Umbilical cord (tissue), 2 donors: ENCODE data around the gene RGMA. TPM values are rescaled to one million over a fixed set of nuclear protein-coding genes. Genes with fewer than 3 reads are reported as not detected.
"Not testable (repeated sequence)": the region's sequence is repeated elsewhere in the genome, so short reads cannot be mapped to it uniquely, and the experiment has no call there.

Source experiments
- DNase-seq: peaks from one replicate; pipeline ENCODE4 v3.0.0-alpha.2; 2015; ENCODE audit warnings: low spot score
- total RNA-seq: library from RNA; depleted of rRNA; stranded (reverse); fragments of >200 nt; gene quantifications from one replicate; pipeline ENCODE4 v1.2.3, GENCODE V29; 2014; ENCODE audit warnings: low replicate concordance; ENCODE audit not compliant: insufficient read depth

RGMA gene
- total RNA-seq, 1 donor from 2014 or later: 0.48 TPM

DNA sequence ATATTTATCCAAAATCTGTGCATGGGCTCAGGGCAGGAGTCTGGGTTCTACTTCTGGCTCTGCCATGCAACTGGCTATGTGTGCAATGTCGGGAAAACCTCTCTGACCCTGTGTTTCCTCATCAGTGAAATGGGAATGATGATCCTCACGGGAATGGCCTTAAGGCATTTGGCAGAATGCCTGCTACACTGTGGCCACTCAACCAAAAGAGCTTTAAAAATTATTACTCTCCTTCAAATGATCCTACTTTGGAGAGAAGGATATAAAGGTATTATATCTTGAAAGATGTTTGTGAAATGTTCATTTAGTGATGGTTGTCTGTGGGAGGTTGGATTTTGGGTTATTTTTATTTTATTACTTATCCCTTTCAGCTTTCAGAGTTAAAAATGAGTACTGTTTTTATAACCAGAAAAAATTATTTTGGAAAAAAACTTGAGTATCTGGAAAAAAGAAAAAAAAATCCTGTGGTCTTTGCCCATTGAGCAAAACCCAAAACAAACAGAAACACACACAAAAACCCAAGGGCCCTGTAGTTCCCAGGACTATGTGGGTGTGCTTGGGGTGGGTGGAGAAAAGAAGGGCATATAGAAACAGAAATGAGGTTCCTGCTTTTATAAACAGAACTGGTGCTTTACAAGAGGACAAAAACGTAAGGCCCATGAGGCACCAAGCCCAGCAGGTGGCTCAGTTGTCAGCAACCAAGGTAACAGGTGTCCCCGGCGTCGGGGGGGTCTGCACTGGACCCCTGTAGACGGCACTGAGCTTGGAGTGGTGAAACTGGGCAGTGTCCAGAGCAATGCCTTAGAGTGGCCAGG lies 22.0 kb downstream of the RGMA start:
- no peak for DNase-seq

DNA sequence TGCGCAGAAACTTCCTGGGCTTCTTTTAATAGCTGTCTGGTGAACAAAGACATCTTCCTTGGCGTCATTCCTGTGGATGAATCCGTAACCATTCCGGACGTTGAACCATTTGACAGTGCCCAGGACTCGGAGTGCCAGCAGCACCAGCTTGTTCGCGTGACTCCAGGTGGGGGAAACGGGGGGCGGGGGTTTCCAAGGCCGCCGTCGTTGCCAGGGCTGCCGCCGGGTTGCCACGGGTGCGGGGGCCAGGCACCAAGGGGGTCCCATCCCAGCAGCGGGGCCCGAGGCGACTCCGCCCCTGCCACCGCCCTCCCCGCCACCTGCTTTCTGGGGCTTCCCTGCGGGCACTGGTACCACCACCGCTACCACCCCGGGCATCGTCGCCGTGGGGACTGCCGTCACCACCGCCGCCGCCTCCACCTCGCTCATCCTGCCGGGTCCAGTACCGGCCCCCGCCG lies 22.8 kb downstream of the RGMA start:
- DNase-seq: no peak

DNA sequence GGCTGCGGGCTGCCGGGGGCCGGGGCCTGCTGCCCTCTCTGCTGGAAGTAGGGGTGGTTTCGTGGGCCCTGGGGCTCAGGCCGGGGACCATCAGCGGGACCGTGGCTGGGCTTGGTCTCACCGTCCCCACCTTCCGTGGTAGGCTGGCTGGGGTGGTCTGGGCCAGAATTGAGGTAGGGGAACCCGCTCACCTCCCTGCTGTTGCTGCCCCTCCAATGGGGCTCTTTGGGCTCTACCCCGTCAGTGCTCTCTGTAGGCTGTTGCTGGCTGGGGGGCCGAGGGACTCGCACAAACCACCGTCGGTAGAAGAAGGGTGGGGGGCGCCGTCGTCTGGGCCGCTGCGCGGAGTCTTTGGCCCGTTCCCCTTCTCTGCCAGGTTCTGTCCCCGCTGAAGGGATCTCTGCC lies 23.4 kb downstream of the RGMA start:
- no peak for DNase-seq

DNA sequence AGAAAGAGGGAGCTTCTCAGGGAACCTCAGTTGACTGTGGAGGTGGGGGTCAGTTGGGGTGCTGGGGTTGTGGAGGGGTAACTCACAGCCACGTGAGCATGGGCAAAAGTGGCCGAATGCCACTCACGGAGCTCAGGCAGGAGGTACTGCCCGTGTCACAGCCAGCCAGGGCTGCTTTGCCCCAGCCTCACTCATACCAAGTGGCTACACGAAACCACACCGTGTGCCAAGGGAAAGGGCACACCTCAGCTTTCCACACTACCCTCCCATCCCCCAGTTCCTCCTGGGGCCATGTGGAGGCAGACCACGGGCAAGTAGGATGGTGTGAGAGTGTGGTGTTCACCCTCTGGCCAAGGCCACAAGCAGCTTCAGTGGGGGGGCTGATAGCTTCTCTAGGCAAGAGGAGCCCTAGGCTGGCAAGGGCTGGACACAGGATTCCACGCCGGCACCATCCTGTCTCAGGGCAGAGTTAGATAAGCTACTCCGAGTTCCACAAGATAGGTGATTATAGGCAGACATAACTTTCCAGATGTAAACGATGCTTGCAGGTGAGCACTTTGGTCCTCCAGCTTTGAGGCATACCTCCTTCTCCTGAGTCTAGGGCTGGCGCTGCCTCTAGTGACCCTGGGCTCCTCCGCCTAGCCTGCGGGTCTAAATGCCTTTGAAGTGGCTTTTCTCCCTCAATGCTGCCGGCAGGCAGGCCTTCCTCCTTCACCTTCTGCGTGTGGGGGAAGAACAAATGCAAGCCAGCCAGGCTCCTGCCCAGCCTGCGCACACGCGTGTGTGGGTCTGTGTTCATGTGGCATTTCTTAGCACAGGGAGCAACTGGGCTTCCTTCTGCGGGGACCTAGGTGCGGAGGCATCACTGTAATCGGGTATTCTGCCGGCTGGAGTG lies 25.0 kb downstream of the RGMA start:
- no peak for DNase-seq

DNA sequence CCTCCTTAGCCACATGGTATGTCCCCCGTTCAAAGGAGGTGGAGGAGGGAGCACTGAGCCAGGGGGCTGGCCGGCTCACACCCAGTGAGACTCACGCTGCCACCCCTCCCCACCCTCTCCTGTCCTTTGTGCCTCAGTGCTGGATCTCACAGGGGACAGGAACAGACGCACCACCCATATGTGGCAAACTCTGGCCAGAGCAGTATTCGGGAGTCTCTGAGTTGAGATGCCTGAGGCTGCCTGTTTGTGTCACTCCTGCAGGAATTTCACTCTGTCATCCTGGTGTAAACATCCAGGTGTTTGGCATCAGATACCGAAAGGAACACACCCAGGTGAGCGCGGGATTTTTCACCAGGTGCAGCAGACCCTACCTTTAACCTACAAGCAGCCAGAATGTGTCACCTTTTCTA lies 25.7 kb downstream of the RGMA start:
- no peak for DNase-seq

DNA sequence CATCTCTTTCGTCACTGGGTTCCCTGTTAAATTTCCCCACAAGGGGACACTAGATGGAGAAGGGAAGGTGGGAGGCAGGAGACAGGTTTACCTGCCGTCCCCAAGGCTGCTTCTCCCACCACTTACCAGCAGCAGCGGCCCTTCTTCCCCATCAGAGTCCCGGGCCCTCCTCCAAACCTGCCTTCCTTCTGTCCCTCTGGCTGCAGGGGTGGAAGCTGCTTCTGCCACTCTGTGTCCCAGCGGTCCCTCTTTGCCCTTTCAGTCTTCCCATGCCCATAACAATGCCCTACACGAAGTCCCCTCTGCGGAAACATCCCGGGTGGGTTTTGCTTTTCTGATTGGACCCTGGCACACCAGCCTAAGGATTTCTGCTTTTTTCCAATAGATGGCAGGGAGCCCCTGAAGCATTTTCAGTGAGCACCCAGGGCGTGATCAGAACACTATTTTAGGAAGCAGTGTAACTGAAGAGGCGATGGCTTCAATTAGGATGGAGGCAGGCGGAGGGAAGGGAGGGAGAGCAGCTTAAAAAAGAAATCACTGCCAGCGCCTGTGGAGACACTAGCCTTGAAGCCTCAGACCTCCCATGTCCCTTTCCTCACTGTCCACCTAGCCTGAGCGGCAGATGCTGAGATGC lies 26.3 kb downstream of the RGMA start:
- not testable (repeated sequence) for DNase-seq

DNA sequence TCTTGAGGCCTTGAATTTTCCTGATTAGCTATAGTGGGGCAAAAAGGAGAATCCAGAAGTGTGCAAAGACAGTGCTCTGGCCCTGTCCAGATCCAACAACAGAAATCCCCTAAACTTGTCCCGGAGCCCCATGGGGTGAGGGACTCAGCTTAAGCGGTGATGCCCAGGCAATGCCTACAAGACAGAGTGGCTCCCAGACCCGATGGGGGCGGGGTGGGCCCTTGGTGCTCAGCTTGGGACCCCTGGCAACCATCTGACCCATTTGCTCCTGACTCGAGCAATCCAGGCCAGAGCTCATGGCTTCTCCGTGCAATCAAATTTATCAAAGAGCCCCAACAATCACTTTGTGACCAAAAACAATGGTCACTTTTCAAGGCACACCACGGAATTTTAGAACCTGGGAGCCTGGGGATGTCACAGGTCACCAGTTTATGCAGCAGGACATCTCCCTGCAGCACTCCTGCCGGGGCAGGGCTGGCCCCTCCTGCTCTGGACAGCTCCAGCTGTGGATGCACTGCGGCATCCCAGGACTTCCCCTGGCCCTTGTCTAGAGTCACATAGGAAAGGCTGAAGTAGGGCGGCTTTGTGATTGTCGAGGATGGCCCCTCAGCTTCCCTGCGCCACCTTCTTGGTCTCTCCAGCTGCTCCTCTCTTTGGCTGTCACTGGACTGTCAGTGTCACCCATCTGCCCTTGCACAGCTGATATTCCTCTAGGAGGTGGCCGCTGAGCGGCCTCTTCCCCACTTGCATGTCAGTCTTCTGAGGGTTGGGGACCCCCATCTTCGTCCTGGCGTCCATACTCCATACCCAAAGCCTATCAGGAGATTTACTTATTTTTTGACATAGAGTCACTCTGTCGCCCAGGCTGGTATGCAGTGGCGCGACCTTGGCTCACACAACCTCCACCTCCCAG lies 28.4 kb downstream of the RGMA start:
- no peak for DNase-seq

DNA sequence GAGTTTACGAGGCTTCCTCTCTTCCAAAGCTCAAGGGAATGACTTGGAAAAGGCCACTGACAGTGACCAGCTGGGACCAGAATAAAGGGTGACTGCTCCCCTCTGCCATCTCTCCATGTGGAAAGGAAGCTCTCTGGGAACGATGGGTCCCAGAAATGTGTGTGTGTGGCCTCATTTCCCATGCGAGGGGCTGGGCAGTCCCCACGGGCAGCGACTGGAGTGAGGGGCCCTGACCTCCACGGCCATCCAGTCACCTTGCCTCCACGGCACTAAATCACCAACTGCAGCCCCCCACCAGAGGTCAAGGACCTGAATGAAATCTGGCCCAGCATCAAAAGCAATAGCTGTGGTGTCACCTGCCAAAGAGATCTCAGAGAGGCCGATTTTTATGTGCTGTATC lies 29.6 kb downstream of the RGMA start:
- no peak for DNase-seq

DNA sequence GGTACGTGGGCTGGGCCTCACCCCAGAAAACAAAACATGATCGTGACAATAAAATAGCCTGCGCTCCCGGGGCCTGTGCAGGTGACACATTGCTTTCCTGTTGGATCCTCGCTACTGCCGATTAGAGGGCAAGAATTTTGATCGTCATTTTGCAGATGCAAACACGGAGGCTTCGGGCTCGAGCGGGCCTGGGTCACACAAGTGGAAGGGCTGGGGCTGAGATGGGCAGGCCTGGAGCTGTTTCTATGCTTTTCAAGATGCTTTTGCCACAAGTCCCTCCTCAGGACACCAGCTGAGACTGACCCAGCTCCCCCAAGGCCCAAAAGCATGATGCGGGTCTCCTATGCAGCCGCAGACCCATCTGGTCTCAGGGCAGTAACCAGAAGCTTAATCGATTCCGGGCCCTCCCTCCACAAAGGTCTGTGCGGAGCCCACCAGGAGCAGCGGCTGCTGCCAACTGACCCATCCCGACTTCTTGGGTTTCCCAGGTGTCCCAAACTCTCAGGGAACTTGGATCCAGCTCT lies 30.0 kb downstream of the RGMA start:
- DNase-seq: no peak

DNA sequence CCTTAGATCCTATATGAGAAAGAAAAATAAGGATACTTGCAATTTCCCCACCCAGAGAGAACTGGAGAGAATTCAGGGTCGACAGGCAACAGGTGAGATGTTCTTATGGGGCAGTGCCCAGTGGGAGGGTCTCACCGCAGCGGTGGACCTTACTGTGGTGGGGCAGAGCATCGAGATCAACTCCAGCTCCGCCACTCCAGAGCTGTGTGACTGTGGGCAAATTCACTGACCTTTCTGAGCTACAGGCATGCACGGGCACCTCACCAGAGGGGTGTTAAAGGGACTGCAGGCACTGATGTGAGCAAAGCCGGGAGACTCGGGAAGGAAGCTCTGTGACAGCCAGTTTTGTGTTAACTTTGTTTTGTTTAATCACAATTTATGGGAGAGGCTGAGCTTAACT lies 30.9 kb downstream of the RGMA start:
- DNase-seq: no peak

DNA sequence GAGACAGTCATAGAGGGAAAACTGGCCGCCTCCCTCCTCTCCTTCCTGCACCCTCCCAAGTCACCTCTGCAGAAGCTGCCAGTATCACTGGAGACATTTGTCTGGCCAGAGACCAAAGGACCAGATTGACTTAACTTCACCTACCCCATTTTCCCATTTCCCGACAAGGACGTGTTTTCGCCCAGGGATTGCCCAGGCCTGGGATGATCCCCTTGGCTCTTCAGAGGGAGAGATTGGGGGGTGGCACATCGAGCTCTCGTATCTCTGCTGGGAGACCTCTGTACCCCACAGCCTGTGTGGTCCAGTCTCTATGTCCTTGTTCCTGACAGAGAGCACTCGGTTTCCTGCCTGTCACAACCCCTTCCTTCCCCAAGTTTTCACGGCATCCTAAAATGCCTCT lies 31.4 kb downstream of the RGMA start:
- DNase-seq: no peak

DNA sequence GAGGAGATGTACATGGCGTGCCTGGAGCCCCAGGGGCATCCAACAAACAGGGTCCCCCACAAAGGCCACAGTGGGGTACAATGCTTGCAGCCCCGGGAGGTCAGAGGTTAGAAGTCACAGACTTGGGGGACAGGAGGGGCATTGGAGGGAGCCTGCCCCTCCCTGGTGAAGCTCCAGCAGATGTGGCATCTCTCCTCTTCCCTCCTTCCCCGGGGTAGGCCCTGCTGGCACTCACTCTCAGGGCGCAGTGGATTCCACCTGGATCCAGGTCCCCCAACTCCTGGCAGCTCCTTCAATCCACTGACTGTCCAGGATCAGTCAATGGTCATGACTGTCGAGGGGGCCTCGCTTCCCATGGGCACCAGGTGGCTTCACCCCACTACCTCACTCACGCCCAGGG lies 32.2 kb downstream of the RGMA start:
- DNase-seq: no peak

DNA sequence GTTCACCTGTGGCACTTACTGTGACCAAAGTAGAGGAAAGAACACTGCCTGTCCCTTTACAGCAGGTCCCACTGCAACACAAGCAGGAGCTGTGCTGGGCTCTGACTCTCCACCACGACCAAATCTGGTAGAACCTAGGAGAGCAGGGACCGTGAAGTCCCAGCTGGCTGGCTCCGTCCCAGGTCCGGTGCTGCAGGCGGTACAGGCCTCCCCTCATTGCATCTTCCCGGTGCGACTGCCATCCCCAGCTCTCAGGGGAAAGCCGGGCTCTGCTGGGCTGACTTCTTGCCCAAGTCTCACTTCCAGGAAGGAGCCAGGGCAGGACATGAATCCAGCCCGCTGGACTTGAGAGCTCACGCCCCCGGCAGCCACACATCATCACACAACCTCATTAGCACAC lies 33.8 kb downstream of the RGMA start:
- DNase-seq: no peak

DNA sequence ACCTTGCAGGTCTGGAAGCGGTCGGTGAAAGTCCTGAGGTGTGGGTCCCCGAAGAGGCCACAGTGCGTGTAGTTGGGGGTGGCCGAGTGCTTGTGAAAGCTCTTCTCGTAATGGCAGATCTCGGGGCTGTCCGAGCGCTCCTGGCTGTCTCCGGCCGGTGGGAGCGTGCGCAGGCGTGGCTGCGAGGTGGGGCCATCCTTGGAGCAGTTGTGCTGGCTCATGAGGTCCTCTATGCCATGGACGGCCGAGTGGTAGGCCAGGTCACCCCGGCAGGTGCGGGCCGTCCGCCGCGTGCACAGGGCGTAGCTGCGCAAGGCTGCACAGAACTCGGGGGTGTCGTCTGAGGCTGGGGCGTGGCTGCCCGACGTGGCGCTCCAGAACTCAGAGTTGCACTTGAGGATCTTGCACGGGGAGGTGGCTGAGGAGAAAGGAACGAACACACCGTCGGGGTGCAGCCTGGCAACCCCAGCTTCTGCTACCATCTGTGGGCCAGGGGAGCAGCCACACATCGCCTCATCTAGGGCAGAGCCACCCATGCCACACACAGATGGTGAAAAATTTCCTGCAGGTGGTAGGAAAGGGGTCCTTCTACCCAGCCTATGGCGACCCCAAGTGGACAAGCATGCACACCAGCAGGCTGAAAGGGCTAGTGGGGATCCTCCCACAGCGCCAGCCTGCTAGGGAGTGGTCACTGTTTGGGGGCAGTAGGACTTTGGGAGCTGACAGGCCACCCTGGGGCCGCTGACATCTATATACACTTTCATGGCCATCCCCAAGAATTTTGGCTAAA lies 36.7 kb downstream of the RGMA start:
- no peak for DNase-seq

DNA sequence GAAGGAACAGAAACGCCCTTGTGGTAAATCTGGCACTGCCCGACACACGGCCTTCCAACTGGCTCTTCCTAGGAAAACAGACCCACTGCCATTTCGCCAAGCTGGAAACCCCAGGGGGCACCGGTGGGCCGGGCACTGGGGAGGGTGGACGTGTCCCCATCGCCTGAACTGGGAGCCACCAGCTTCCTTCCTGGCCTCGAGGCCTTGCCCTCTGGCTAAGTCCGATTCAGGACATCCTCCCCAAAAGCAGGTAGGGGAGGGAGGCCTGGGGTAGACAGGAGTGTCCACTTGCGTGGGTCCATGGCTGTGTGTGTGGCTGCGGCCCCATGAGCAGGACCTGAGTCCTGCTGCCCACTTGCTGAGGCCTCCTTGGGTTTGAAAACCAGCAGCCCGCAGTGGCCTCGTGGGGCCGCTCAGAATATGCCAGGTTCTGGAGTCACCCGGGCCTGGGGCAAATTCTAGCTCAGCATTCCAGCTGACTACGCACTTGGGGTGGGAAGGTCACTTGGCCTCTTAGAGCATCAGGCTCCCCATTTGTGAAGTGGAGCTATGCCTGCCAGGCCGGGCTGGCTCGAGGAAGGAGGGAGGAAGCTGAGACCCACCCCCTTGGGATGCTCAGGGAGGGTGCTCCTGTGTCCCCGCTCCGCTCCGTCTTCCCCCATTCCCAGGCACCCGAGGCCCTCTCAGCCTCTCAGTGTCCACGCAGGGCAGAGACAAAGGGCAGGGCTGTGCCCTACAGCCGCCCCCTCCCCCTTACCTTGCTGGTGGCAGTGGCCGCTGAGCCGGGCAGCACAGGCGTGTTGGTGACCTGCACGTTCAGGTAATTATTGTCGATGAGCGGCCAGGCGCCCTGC lies 37.5 kb downstream of the RGMA start:
- DNase-seq: no peak

DNA sequence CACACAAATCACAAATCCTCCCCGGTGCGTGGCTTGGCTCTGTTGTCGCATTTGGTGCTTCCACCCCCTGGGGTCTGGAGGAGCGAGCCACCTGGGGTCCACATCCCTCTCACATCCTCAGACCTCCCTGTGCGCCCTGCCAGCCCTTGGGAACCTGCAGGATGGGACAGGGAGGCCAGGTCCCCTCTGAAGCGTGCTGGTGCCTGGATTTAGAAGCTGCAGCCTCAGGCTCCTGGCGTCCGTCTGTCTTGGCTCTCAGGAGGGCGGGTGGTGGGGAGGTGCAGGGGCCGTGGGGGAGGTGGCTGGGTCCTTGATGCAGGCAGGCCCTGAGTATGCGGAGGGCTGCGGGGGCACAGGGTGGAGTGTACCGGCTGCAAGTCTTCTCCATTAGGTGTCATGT lies 38.4 kb downstream of the RGMA start:
- no peak for DNase-seq

DNA sequence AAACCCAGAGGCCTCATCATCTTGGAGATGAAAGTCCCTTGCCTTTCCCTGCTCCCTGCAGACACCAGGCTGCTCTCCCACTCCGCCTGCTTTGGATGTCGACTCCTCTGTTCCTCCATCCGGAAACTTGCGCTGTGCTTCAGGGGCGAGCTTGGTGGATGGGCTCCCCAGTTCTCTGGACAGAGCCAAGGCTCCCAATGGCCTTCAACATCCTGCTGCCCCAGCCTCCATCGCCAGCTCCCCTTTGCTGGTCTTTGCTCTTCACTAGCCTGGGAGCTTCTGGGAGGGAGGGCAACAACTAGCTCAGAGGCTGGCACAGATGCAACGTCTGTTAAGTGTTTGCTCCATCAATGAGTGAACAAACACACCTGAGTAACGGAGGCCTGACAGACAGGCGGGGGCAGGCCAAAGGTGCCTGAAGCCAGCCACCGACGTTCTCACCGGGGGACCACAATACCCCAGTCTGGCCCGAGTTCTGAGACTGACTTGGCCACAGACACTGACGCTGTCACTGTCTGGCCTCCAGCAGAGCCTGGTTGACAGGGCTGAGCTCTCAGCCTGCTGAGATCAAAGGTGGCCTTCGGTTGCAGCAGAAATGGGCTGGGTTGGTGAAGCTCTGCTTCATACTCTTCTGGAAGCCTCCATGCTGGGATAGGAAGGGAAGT lies 39.0 kb downstream of the RGMA start:
- no peak for DNase-seq

DNA sequence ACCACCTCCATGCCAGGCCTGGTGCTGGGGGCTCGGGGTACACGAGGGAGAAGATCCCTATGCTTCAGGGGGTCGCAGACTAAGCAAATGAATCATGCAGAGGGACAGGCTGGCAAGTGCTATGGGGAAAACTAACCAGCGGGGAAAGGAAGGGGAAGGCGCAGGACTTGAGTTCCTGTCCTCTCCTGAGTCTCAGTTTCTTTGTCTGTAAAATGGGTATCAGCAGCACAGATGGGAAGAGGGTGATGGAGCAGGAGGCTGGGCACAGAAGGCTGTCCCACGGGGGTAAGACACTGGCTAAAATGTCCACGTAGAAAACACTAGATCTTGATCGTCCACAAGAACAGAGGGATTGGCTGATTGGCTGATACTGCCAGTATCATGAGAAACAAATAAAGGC lies 39.8 kb downstream of the RGMA start:
- DNase-seq: no peak

DNA sequence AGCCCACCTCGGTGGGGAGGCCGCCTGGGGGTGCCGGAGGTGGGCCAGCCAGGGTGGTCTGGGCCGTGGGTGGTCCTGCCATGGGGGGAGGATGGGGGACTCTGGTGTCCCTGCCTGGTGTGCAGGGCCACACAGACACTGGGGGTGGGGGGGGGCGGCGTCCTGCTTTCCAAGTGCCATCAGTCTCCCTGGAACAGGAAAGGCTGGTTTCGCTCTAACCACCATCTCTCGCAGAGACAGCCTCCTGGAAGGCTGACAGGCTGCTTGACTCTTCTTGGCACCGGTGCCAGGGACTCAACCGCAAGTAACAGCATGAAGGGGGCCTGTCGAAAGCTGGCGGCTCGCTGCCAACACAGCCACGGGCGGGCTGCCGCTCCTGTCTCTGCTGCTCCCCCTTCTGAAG lies 40.3 kb downstream of the RGMA start:
- no peak for DNase-seq
